ENCODE data around the gene JUN.

The JUN gene

GRCh38 chr1:58754683-58755467 lies 29.0 kb downstream of the JUN start:
- peak; percentile 61 for DNase-seq

GRCh38 chr1:58754073-58754613 lies 29.7 kb downstream of the JUN start:
- no peak for DNase-seq

GRCh38 chr1:58753431-58753866 lies 30.4 kb downstream of the JUN start:
- no peak for DNase-seq

GRCh38 chr1:58749646-58750045 lies 34.2 kb downstream of the JUN start:
- no peak for DNase-seq

- no peak for DNase-seq
These were observed 35.2 kb downstream of the JUN start for GRCh38 chr1:58748666-58749065.

- DNase-seq, result no peak
These were observed 37.1 kb downstream of the JUN start for GRCh38 chr1:58746757-58747156.

- DNase-seq, result no peak
These were observed 37.7 kb downstream of the JUN start for GRCh38 chr1:58746182-58746581.

GRCh38 chr1:58745666-58746065 lies 38.2 kb downstream of the JUN start:
- no peak for DNase-seq

- DNase-seq, result no peak
These were observed 38.7 kb downstream of the JUN start for GRCh38 chr1:58745117-58745516.

- DNase-seq, result no peak
These were observed 41.9 kb downstream of the JUN start for GRCh38 chr1:58741678-58742553.

- no peak for DNase-seq
These were observed 43.9 kb downstream of the JUN start for GRCh38 chr1:58739856-58740466.

- DNase-seq, result no peak
These were observed 45.0 kb downstream of the JUN start for GRCh38 chr1:58738876-58739275.

- no peak for DNase-seq
These were observed 48.3 kb downstream of the JUN start for GRCh38 chr1:58735586-58735985.

GRCh38 chr1:58734630-58735029 lies 49.2 kb downstream of the JUN start:
- DNase-seq, result no peak

GRCh38 chr1:58732087-58732775 lies 51.6 kb downstream of the JUN start:
- DNase-seq, result no peak
